HG02970 (cell line): ENCODE data around the gene TP53AIP1.

Source experiments
- ATAC-seq: cut with Tn5 transposase; IDR thresholded peaks from one replicate; pipeline ENCODE4 v1.9.1; 2021; ENCODE audit warnings: mild to moderate bottlenecking, moderate library complexity, moderate number of reproducible peaks; ENCODE audit not compliant: unreplicated experiment, low FRiP score

Gene TP53AIP1

GRCh38 chr11:128892866-128893565 lies 49.7 kb downstream of the TP53AIP1 start:
- no peak for ATAC-seq

GRCh38 chr11:128891913-128892398 lies 50.7 kb downstream of the TP53AIP1 start:
- ATAC-seq = no peak

GRCh38 chr11:128890543-128891368 lies 51.9 kb downstream of the TP53AIP1 start, which contains the start of gene KCNJ5:
Gene KCNJ5 (plus strand): TSS chr11:128891356. CDS start chr11:128911274, 19,918 bp downstream.
- ATAC-seq = no peak

- no peak for ATAC-seq
Measured at GRCh38 chr11:128890216-128890542, 52.5 kb downstream of the TP53AIP1 start.

GRCh38 chr11:128889657-128890213 lies 52.9 kb downstream of the TP53AIP1 start:
- ATAC-seq = no peak

- ATAC-seq = no peak
Measured at GRCh38 chr11:128888034-128888985, 54.4 kb downstream of the TP53AIP1 start.

- ATAC-seq = no peak
Measured at GRCh38 chr11:128886406-128887124, 56.1 kb downstream of the TP53AIP1 start.
